Activated naive CD4-positive, alpha-beta T cell treated with Interleukin-2 at 50 U/mL for 16 hours (primary cell): ENCODE results near the gene GTF2IRD1.
"Not testable (repeated sequence)": the region's sequence is repeated elsewhere in the genome, so short reads cannot be mapped to it uniquely, and the experiment has no call there.

Experiments used
- DNase-seq: peaks from one replicate; pipeline ENCODE4 v3.0.0-alpha.2; 2020

The GTF2IRD1 gene

GRCh38 chr7:74606909-74607510 lies 153.3 kb downstream of the GTF2IRD1 start:
- DNase-seq: no peak

GRCh38 chr7:74612015-74612829 lies 158.5 kb downstream of the GTF2IRD1 start:
- no peak for DNase-seq

DNA sequence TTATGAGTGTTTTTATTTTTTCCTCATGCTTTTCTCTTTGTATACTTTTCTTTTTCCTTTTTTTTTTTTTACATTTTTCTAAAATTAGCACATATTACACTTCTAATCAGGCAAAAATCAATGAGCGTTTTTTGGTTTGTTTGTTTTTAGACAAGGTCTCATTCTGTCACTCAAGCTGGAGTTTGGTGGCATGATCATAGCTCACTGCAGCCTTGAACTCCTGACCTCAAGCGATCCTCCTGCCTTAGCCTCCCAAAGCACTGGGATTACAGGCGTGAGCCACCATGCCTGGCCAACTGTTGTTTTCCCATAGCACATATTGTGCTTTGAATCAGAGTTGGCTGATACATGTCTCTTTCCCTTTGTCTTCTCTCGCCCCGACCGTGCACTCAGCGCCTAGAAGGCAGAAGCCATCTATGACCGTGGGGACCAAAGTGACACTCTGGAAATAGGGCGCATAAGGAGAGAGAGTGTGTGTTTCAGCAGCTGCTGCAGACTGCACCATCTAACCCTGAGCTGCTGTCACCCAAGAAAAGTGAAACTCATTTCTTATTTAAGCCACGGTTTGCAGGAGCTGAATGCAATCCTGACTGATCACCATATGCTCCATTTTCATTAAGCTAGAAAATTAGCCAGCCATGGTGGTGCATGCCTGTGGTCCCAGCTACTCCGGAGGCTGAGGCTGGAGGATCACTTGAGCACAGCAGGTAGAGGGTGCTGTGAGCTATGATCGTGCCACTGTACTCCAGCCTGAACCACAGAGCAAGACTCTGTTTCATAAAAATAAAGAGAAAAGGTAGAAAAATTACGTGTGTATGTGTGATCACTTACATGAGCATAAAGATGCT lies 162.5 kb downstream of the GTF2IRD1 start:
- DNase-seq: no peak

GRCh38 chr7:74617180-74617744 lies 163.6 kb downstream of the GTF2IRD1 start:
- DNase-seq: peak; percentile 8

GRCh38 chr7:74619235-74619860 lies 165.6 kb downstream of the GTF2IRD1 start:
- no peak for DNase-seq

- DNase-seq: no peak
Observed at GRCh38 chr7:74622228-74622749, 168.6 kb downstream of the GTF2IRD1 start.

GRCh38 chr7:74623135-74623534 lies 169.4 kb downstream of the GTF2IRD1 start:
- no peak for DNase-seq

GRCh38 chr7:74625446-74625845 lies 171.7 kb downstream of the GTF2IRD1 start:
- no peak for DNase-seq

- DNase-seq: no peak
Observed at GRCh38 chr7:74627661-74628411, 174.1 kb downstream of the GTF2IRD1 start.

- DNase-seq: no peak
Observed at GRCh38 chr7:74632505-74632904, 178.8 kb downstream of the GTF2IRD1 start.

DNA sequence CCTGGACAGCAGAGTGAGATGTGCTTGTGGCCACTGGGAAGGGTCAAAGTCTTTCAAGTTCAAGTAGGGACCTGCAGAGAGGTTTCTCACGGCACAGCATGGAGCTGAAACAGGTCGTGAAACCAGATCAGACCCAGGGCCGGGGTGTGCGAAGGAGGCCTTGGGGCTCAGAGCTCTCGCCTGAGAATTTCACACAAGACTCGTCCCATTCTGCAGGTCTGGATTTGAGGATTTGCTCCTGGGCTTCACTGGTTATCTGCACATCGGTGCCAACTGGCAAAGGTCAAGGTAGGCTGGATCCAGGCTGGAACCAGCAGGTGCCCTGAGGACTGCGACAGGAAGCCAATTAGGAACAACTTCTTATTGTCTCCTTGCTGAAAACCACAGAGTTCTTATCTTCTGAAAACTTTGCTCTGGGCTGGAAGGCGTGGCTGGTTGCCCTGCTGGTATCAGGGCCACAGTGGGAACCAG lies 179.8 kb downstream of the GTF2IRD1 start:
- DNase-seq: no peak

- no peak for DNase-seq
Observed at GRCh38 chr7:74637745-74638144, 184.0 kb downstream of the GTF2IRD1 start.

DNA sequence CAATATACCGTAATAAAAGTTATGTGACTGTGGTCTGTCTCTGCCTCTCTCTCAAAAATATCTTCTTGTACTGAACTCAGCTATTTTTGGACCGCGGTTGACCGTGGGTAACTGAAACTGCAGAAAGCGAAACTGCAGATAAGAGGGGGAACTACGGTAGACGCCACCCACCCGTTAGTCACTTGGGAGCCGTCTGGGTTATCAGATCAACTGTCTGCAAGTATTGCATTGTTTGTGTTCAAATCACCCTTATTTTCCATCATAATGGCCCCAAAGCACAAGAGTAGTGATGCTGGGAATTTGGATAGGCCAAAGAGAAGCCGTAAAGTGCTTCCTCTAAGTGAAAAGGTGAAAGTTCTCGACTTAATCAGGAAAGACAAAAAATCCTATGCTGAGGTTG lies 196.3 kb downstream of the GTF2IRD1 start:
- peak; percentile 88 for DNase-seq

DNA sequence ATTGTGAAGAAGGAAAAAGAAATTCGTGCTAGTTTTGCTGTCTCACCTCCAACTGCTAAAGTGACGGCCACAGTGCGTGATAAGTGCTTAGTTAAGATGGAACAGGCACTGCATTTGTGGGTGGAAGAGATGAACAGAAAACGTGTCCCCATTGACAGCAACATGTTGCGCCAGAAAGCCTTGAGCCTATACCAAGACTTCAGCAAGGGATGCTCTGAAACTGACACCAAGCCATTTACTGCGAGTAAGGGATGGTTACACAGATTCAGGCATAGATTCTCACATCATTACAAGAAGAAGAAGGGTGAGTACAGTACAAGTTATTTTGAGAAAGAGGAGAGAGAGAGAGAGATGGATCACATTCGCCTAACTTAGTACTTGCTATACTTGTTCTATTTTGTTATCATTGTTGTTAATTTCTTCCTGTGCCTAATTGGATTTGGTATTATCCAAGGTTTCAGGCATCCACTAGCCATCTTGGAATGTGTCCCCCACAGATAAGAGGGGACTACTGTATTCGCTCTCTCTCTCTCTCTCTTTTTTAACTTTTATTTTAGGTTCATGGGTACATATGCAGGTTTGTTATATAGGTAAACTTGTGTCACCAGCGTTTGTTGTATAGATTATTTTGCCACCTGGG lies 196.9 kb downstream of the GTF2IRD1 start:
- DNase-seq: peak; percentile 39

GRCh38 chr7:74651133-74651504 lies 197.4 kb downstream of the GTF2IRD1 start:
- not testable (repeated sequence) for DNase-seq
